ENCODE measurements around the gene C1orf21.

DNA sequence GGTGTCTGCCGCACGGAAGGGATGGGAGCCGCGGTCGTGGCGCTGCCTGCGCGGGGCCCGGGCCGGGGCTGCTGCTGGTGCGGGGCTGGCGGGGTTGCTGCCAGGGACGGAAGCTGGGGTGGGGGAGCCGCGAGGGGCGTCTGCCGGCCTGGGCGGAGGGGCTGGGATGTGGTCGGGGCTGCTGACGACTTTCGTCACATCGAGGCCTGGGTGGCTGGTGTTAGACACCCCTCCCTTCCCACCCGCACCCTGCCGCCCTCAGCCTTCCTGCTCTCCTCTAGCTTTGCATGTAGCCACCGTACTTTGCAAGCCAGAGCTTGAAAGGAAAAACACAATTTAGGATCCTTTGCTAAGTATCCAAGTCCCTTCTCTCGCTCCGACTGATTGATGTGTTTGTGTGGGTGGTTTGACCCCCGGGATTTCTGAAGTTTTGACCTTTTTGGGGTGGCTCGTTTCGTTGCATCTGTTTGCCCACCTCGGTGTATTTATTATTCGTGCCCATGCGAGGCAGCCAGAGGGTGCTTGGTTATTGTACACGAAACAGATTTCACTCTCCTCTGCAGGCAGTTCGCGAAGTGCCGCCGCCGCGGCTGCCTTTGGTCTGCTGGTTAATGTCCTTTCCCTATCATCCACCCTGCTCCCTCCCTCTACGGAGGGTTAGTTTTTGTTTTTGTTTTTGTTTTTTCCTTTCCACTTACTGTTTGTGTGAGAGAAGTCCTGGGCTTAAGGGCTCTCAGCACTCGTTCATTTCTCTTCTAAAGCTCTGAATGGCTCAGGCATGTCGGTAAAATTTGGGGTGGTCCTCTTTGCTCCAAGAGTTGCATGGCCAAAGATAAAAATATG lies 868 bp downstream of the C1orf21 start:
- TF ChIP-seq CTCF (IDR thresholded peaks at IDR 0.05) (no peak), ATF1 (CRISPR knock-in tag; IDR thresholded peaks at IDR 0.05) (no peak), TCF7 (CRISPR knock-in tag; IDR thresholded peaks at IDR 0.05; ENCODE audit: low read depth) (no peak)
- TF ChIP-seq, protein P1, sequence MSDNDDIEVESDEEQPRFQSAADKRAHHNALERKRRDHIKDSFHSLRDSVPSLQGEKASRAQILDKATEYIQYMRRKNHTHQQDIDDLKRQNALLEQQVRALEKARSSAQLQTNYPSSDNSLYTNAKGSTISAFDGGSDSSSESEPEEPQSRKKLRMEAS (CRISPR knock-in tag; IDR thresholded peaks at IDR 0.05) = no peak

All from WTC11 (cell line).